DOHH2 (cell line): ENCODE results near the gene GLYATL3.

Experiments used
- EZH2phosphoT487 ChIP-seq: fragments of 200-600 bp; sonication (generic); IDR thresholded peaks from 2 replicates; pipeline ENCODE4 v1.6.1; 2017; ENCODE audit warnings: borderline replicate concordance, mild to moderate bottlenecking, antibody characterized with exemption, low read length, moderate library complexity, mixed read lengths
- TF ChIP-seq, protein P1 (sequence below): fragments of 200-600 bp; sonication (generic); IDR thresholded peaks from one replicate; pipeline ENCODE4 v1.5.1; 2014; ENCODE audit warnings: antibody characterized with exemption, mild to moderate bottlenecking, low read depth, low read length; ENCODE audit not compliant: poor library complexity, severe bottlenecking

DNA sequence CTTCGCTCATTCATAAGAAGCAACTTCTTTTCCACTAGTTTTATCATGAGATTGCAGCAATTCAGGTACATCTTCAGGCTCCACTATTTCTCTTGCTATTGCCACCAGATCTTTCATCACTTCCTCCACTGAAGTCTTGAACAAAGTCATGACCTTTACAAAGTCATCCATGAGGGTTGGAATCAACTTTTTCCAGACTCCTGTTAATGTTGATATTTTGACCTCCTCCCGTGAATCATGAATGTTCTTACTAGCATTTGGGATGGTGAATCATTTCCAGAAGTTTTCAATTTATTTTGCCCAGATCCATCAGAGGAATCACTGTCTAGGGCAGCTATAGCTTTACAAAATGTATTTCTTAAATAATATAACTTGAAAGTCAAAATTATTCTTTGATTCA, 35.0 kb upstream of the GLYATL3 start:
- TF ChIP-seq, protein P1, sequence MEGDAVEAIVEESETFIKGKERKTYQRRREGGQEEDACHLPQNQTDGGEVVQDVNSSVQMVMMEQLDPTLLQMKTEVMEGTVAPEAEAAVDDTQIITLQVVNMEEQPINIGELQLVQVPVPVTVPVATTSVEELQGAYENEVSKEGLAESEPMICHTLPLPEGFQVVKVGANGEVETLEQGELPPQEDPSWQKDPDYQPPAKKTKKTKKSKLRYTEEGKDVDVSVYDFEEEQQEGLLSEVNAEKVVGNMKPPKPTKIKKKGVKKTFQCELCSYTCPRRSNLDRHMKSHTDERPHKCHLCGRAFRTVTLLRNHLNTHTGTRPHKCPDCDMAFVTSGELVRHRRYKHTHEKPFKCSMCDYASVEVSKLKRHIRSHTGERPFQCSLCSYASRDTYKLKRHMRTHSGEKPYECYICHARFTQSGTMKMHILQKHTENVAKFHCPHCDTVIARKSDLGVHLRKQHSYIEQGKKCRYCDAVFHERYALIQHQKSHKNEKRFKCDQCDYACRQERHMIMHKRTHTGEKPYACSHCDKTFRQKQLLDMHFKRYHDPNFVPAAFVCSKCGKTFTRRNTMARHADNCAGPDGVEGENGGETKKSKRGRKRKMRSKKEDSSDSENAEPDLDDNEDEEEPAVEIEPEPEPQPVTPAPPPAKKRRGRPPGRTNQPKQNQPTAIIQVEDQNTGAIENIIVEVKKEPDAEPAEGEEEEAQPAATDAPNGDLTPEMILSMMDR: no peak
- no peak for TF ChIP-seq EZH2phosphoT487
